H1 (cell line): ENCODE results near the gene POM121L2. TPM values are rescaled to one million over a fixed set of nuclear protein-coding genes. Genes with fewer than 3 reads are reported as not detected.

Source experiments
- CTCF ChIA-PET: fragments of 300-600 bp; sonication (Branson Sonifier 250); formaldehyde crosslinking; loops from one replicate; lab custom pipeline; 2021; ENCODE audit not compliant: partially characterized antibody; lab: Charles Lee
- POLR2A ChIA-PET: fragments of 300-600 bp; sonication (Branson Sonifier 250); formaldehyde crosslinking; loops from one replicate; lab custom pipeline; 2021; ENCODE audit warnings: inconsistent platforms; ENCODE audit not compliant: partially characterized antibody; lab: Charles Lee
- DNase-seq, 2 experiments: peaks; one replicate each; pipeline versions ENCODE4 v3.0.0 to v3.0.0-alpha.2; 2010 to 2022; ENCODE audit warnings: low spot score in 2 of 2, low read depth in 1 of 2, mixed read lengths in 1 of 2
- FAIRE-seq: peaks from 2 replicates; lab custom pipeline; 2011; peaks lifted over from hg19 to GRCh38; lab: Jason Lieb, UNC
- H2AFZ ChIP-seq: 2 replicates; pipeline ENCODE4 v1.8.1; 2012; ENCODE audit warnings: low read length, inconsistent platforms
- H2AK5ac ChIP-seq: 2 replicates; pipeline ENCODE4 v1.6.1; 2013; ENCODE audit warnings: low read depth, low read length
- H2BK120ac ChIP-seq: replicated peaks from 2 replicates; pipeline ENCODE3; 2013; ENCODE audit warnings: low read depth, low read length, inconsistent platforms
- H2BK12ac ChIP-seq: 2 replicates; pipeline ENCODE4 v1.6.1; 2013; ENCODE audit warnings: low read depth, low read length
- H2BK15ac ChIP-seq: 2 replicates; pipeline ENCODE4 v1.6.1; 2013; ENCODE audit warnings: low read length
- H2BK20ac ChIP-seq: 2 replicates; pipeline ENCODE4 v1.6.1; 2013; ENCODE audit warnings: low read length
- H2BK5ac ChIP-seq: 2 replicates; pipeline ENCODE4 v1.6.1; 2013; ENCODE audit warnings: low read depth, low read length
- H3K14ac ChIP-seq: 2 replicates; pipeline ENCODE4 v1.6.1; 2013; ENCODE audit warnings: inconsistent platforms; ENCODE audit not compliant: insufficient read length
- H3K18ac ChIP-seq: 2 replicates; pipeline ENCODE4 v1.6.1; 2013; ENCODE audit warnings: low read length; ENCODE audit errors: extremely low read depth
- H3K23ac ChIP-seq: 2 replicates; pipeline ENCODE4 v1.6.1; 2013; ENCODE audit warnings: inconsistent platforms; ENCODE audit not compliant: insufficient read length
- H3K23me2 ChIP-seq: 2 replicates; pipeline ENCODE4 v1.6.1; 2013; ENCODE audit warnings: low read depth, low read length
- H3K27ac ChIP-seq: 2 replicates; pipeline ENCODE4 v1.6.1; 2011; ENCODE audit warnings: low read depth, low read length, inconsistent platforms
- H3K27me3 ChIP-seq, 4 experiments: replicated peaks in 1 of 4; 1 replicate in 1 of 4; 2 replicates in 3 of 4; pipeline versions ENCODE4 v1.6.1 to v1.8.1; 2011 to 2013; ENCODE audit warnings: low read length in 3 of 4, mild to moderate bottlenecking in 3 of 4, inconsistent platforms in 2 of 4, mixed read lengths in 2 of 4, moderate library complexity in 1 of 4; ENCODE audit not compliant: control insufficient read depth in 3 of 4, insufficient read depth in 3 of 4; ENCODE audit errors: extremely low read depth in 1 of 4
- H3K36me3 ChIP-seq, 4 experiments: 2 replicates each; pipeline versions ENCODE4 v1.6.1 to v1.8.1; 2011 to 2013; ENCODE audit warnings: mild to moderate bottlenecking in 4 of 4, low read length in 3 of 4, moderate library complexity in 2 of 4, control low read depth in 1 of 4, inconsistent platforms in 1 of 4; ENCODE audit not compliant: insufficient read depth in 4 of 4, control insufficient read depth in 2 of 4
- H3K4ac ChIP-seq: replicated peaks from 2 replicates; pipeline ENCODE3; 2013; ENCODE audit warnings: low read length, low read depth, mixed read lengths, inconsistent platforms; ENCODE audit not compliant: insufficient read length
- H3K4me1 ChIP-seq, 4 experiments: replicated peaks in 1 of 4; 1 replicate in 1 of 4; 2 replicates in 3 of 4; pipeline versions ENCODE4 v1.6.1 to v1.8.1; 2011 to 2013; ENCODE audit warnings: low read length in 3 of 4, inconsistent platforms in 2 of 4, mixed read lengths in 1 of 4; ENCODE audit not compliant: insufficient read depth in 4 of 4, control insufficient read depth in 3 of 4
- H3K4me2 ChIP-seq, 2 experiments: 2 replicates each; pipeline versions ENCODE4 v1.6.1 to v1.8.1; 2011 to 2013; ENCODE audit warnings: low read depth in 2 of 2, low read length in 2 of 2, control low read depth in 1 of 2, inconsistent platforms in 1 of 2, mild to moderate bottlenecking in 1 of 2; ENCODE audit not compliant: insufficient read depth in 1 of 2
- H3K4me3 ChIP-seq, 4 experiments: fragments of 200-600, 300-600 bp in 1 of 4; sonication (generic), shearing (Covaris generic), sonication (Bioruptor Twin) in 1 of 4; 2 replicates each; pipeline versions ENCODE4 v1.5.1 to v1.8.1; 2011 to 2016; ENCODE audit warnings: low read length in 4 of 4, low read depth in 3 of 4, control low read depth in 2 of 4, inconsistent platforms in 2 of 4, mild to moderate bottlenecking in 2 of 4, mixed read lengths in 1 of 4, moderate library complexity in 1 of 4; ENCODE audit not compliant: insufficient read depth in 2 of 4; ENCODE audit errors: extremely low read depth in 1 of 4
- H3K56ac ChIP-seq: replicated peaks from 2 replicates; pipeline ENCODE3; 2013; ENCODE audit warnings: low read depth, mild to moderate bottlenecking, mixed read lengths, low read length, inconsistent platforms; ENCODE audit not compliant: insufficient read length
- H3K79me1 ChIP-seq: 2 replicates; pipeline ENCODE4 v1.6.1; 2013; ENCODE audit warnings: low read depth, low read length, control low read depth
- H3K79me2 ChIP-seq, 2 experiments: 2 replicates each; pipeline versions ENCODE4 v1.6.1 to v1.8.1; 2012 to 2013; ENCODE audit warnings: low read length in 2 of 2, mild to moderate bottlenecking in 2 of 2, inconsistent platforms in 1 of 2; ENCODE audit not compliant: insufficient read depth in 2 of 2, control insufficient read depth in 1 of 2
- H3K9ac ChIP-seq, 4 experiments: replicated peaks in 1 of 4; 1 replicate in 1 of 4; 2 replicates in 3 of 4; pipeline versions ENCODE4 v1.6.1 to v1.8.1; 2011 to 2013; ENCODE audit warnings: low read depth in 3 of 4, low read length in 3 of 4, control low read depth in 2 of 4, mild to moderate bottlenecking in 2 of 4, moderate library complexity in 2 of 4, inconsistent platforms in 1 of 4; ENCODE audit errors: extremely low read depth in 1 of 4
- H3K9me3 ChIP-seq, 2 experiments: 2 replicates each; pipeline versions ENCODE4 v1.6.1 to v1.8.1; 2012 to 2013; ENCODE audit warnings: mild to moderate bottlenecking in 2 of 2, moderate library complexity in 2 of 2, control low read depth in 1 of 2, inconsistent platforms in 1 of 2, low read depth in 1 of 2, low read length in 1 of 2, mixed read lengths in 1 of 2; ENCODE audit not compliant: insufficient read depth in 2 of 2
- H4K20me1 ChIP-seq, 2 experiments: replicated peaks in 1 of 2; 2 replicates each; pipeline versions ENCODE3 to v1.8.1; 2011 to 2013; ENCODE audit warnings: inconsistent platforms in 2 of 2, low read length in 2 of 2, mild to moderate bottlenecking in 1 of 2; ENCODE audit not compliant: insufficient read depth in 2 of 2, control insufficient read depth in 1 of 2
- H4K5ac ChIP-seq: 2 replicates; pipeline ENCODE4 v1.6.1; 2013; ENCODE audit warnings: low read length, low read depth, mixed read lengths, inconsistent platforms; ENCODE audit not compliant: insufficient read length
- H4K8ac ChIP-seq: 2 replicates; pipeline ENCODE4 v1.8.0; 2013; ENCODE audit warnings: mild to moderate bottlenecking, moderate library complexity, low read length, inconsistent platforms; ENCODE audit not compliant: insufficient read depth; ENCODE audit errors: extremely low read depth
- H4K91ac ChIP-seq: replicated peaks from 2 replicates; pipeline ENCODE3; 2013; ENCODE audit warnings: low read length, mixed read lengths, inconsistent platforms; ENCODE audit not compliant: insufficient read length
- CEBPB ChIP-seq: IDR thresholded peaks from 2 replicates; pipeline ENCODE4 v1.6.1; 2012; ENCODE audit warnings: low read depth, low read length
- CHD2 ChIP-seq: IDR thresholded peaks from 2 replicates; pipeline ENCODE4 v1.6.1; 2012; ENCODE audit warnings: low read length, improper control_type of control experiment
- CTBP2 ChIP-seq: IDR thresholded peaks from 2 replicates; pipeline ENCODE4 v1.7.0; 2011; ENCODE audit warnings: borderline replicate concordance, mild to moderate bottlenecking, moderate library complexity, mixed read lengths, low read length; ENCODE audit not compliant: insufficient read depth, insufficient read length
- EZH2 ChIP-seq: fragments of 200-600 bp; sonication (generic); IDR thresholded peaks from 2 replicates; pipeline ENCODE4 v1.7.1; 2012; ENCODE audit warnings: low read depth, mild to moderate bottlenecking, moderate library complexity, low read length, inconsistent platforms; ENCODE audit not compliant: severe bottlenecking
- GTF2F1 ChIP-seq: IDR thresholded peaks from 2 replicates; pipeline ENCODE4 v1.6.1; 2012; ENCODE audit warnings: low read depth, low read length, improper control_type of control experiment, borderline replicate concordance
- KDM5A ChIP-seq: fragments of 200-600 bp; IDR thresholded peaks from 2 replicates; pipeline ENCODE4 v1.7.1; 2012; ENCODE audit warnings: mild to moderate bottlenecking, low read length, inconsistent platforms, mixed read lengths
- SP1 ChIP-seq: IDR thresholded peaks from 2 replicates; pipeline ENCODE4 v1.6.1; 2011; ENCODE audit warnings: low read depth, low read length
- SP2 ChIP-seq: IDR thresholded peaks from 2 replicates; pipeline ENCODE4 v1.6.1; 2012; ENCODE audit warnings: mild to moderate bottlenecking, low read length, inconsistent platforms
- WGBS, 2 experiments: shearing (Covaris generic) in 1 of 2; methylation state at CpG; one replicate each; pipeline versions ENCODE4 v1.1.6 to v1.1.7; 2013 to 2015; ENCODE audit warnings: low lambda C conversion rate in 2 of 2, mixed read lengths in 2 of 2, inconsistent platforms in 1 of 2, low coverage in 1 of 2, missing lambda C conversion rate in 1 of 2; ENCODE audit not compliant: insufficient replicate concordance in 2 of 2, insufficient coverage in 1 of 2, insufficient read length in 1 of 2; ENCODE audit errors: extremely low coverage in 1 of 2, missing lambda C conversion rate in 1 of 2; 5-methylcytosine and 5-hydroxymethylcytosine counted together
- polyA plus RNA-seq, 7 experiments: library from polyadenylated mRNA; depleted of rRNA in 3 of 7; stranded (reverse) in 5 of 7; unstranded in 2 of 7; fragments of >200 nt in 5 of 7; fragments of 200-250 nt in 2 of 7; gene quantifications; 1 replicate in 5 of 7; 2 replicates in 1 of 7; 4 replicates in 1 of 7; pipeline versions ENCODE4 v1.2.1 to v1.2.3, GENCODE V29; 2011 to 2013; ENCODE audit warnings: missing spikeins in 2 of 7, mixed read lengths in 2 of 7
- total RNA-seq: library from RNA; stranded (reverse); fragmentation: NEBNext Ultra II Directional; extraction: Animal tissue kit (Norgen Biotek cat#: 25700); gene quantifications from 2 replicates; pipeline ENCODE4 v1.2.1, GENCODE V29; 2021

The POM121L2 gene
- total and polyA plus RNA-seq, 2 of the 8 experiments (the other 6 are each of a cell fraction or from before 2014, with no cell fraction given) = 0.05 to 0.09 TPM

GRCh38 chr6:27294409-27294808 is 17.7 kb downstream of the POM121L2 start:
- Histone ChIP-seq H2BK5ac (no peak overlapping the region), H3K4me2 (peak overlapping the region; percentile 67 to 97; a peak in 3 of 4 replicates), H3K23ac (no peak overlapping the region), H3K18ac (no peak overlapping the region), H3K27ac (no peak overlapping the region), H3K79me1 (no peaks in the 10 kb centered on the region), H2AFZ (no peak overlapping the region), H2BK15ac (no peak overlapping the region), H3K56ac (no peak overlapping the region), H2AK5ac (no peak overlapping the region), H2BK20ac (no peak overlapping the region; the same call in 1 of the 2 replicates), H3K36me3 (no peaks in the 10 kb centered on the region), H3K23me2 (peaks cover 21% of the 10 kb centered on the region), H3K4me1 (peaks cover 0 to 9% (median 4%) of the 10 kb centered on the region in 4 experiments; a peak in 2 of 7 replicates), H3K9ac (no peak overlapping the region), H3K4me3 (peak overlapping the region in 2 of 4 experiments; percentile 43 to 83; a peak in 3 of 8 replicates), H4K91ac (no peak overlapping the region), H2BK120ac (no peak overlapping the region), H3K9me3 (no peaks in the 10 kb centered on the region), H3K79me2 (no peaks in the 10 kb centered on the region), H3K27me3 (peaks cover 0 to 28% (median 14%) of the 10 kb centered on the region in 4 experiments; a peak in 6 of 7 replicates), H2BK12ac (no peak overlapping the region), H4K20me1 (no peaks in the 10 kb centered on the region), H3K14ac (no peak overlapping the region), H4K8ac (no peak overlapping the region), H4K5ac (no peak overlapping the region), H3K4ac (no peak overlapping the region)
- TF ChIP-seq CHD2 = no peak
- TF ChIP-seq GTF2F1 = no peak
- no peak for TF ChIP-seq EZH2
- no peak for TF ChIP-seq KDM5A
- no peak for TF ChIP-seq SP1
- no peak for TF ChIP-seq SP2
- no peak for TF ChIP-seq CEBPB
- no peak for TF ChIP-seq CTBP2
- DNase-seq (no peak), FAIRE-seq (no peak)
- 65% methylated on average over 5 of the region's 5 CpGs; no CpG with 5 or more reads in 1 of the 2 experiments for WGBS, 2 experiments
- ChIA-PET CTCF (interaction anchor here (0.6 to 1.3 kb wide), 12 partner anchors 12 to 385 kb away, joined by 3 to 4 read pairs (median 3); no protein-coding TSS in a partner anchor), POLR2A (interaction anchor here (0.5 to 1.9 kb wide), 5 partner anchors 15 to 1266 kb away, joined by 3 to 5 read pairs (median 3); partner anchors contain the start of gene ZNF391)
